ENCODE measurements around the gene ACTN3. TPM values are rescaled to one million over a fixed set of nuclear protein-coding genes. Genes with fewer than 3 reads are reported as not detected.
A peak's percentile ranks its signal among the peaks of the same experiment; 100 is the strongest.
"Not testable (repeated sequence)": the region's sequence is repeated elsewhere in the genome, so short reads cannot be mapped to it uniquely, and the experiment has no call there.

ACTN3 gene
- total RNA-seq, 2 experiments from 2014 or later = 0.06 to 0.12 TPM

GRCh38 chr11:66539170-66539869 is 7.4 kb upstream of the ACTN3 start:
- H3K36me3 Mint-ChIP-seq = peaks cover 2% of the 10 kb centered on the region
- H3K4me1 Mint-ChIP-seq = peaks cover 13% of the 10 kb centered on the region
- DNase-seq = no peak
- H3K4me3 Mint-ChIP-seq = no peak overlapping the region
- no peaks in the 10 kb centered on the region for H3K27me3 Mint-ChIP-seq
- H3K9me3 Mint-ChIP-seq = no peaks in the 10 kb centered on the region
- no peak overlapping the region for H3K27ac Mint-ChIP-seq

GRCh38 chr11:66539870-66540213 is 6.9 kb upstream of the ACTN3 start:
- Mint-ChIP-seq H3K4me1 (peaks cover 15% of the 10 kb centered on the region), H3K27ac (no peak overlapping the region), H3K27me3 (no peaks in the 10 kb centered on the region), H3K9me3 (no peaks in the 10 kb centered on the region), H3K36me3 (peaks cover 2% of the 10 kb centered on the region), H3K4me3 (no peak overlapping the region)
- no peak for DNase-seq

GRCh38 chr11:66540598-66540997 is 6.1 kb upstream of the ACTN3 start:
- not testable (repeated sequence) for H3K36me3 Mint-ChIP-seq, H3K27me3 Mint-ChIP-seq, H3K27ac Mint-ChIP-seq, DNase-seq, H3K4me3 Mint-ChIP-seq, H3K9me3 Mint-ChIP-seq
- peaks cover 19% of the 10 kb centered on the region for H3K4me1 Mint-ChIP-seq

- Mint-ChIP-seq H3K27ac (no peak overlapping the region), H3K9me3 (no peaks in the 10 kb centered on the region), H3K4me3 (no peak overlapping the region), H3K27me3 (no peaks in the 10 kb centered on the region), H3K36me3 (peaks cover 2% of the 10 kb centered on the region), H3K4me1 (peaks cover 21% of the 10 kb centered on the region)
- DNase-seq = no peak
These were observed 4.8 kb upstream of the ACTN3 start for GRCh38 chr11:66541892-66542291.

GRCh38 chr11:66542362-66542761 is 4.3 kb upstream of the ACTN3 start:
- Mint-ChIP-seq H3K4me3 (no peak overlapping the region), H3K27ac (no peak overlapping the region)

GRCh38 chr11:66543263-66544107 is 3.2 kb upstream of the ACTN3 start:
- Mint-ChIP-seq H3K4me3 (peak overlapping the region; percentile 67), H3K36me3 (no peaks in the 10 kb centered on the region), H3K4me1 (peaks cover 21% of the 10 kb centered on the region), H3K27me3 (no peaks in the 10 kb centered on the region), H3K9me3 (no peaks in the 10 kb centered on the region), H3K27ac (peak overlapping the region; percentile 84)
- DNase-seq = peak; percentile 76

More at GRCh38 chr11:66542362-66542761, 4.3 kb upstream of the ACTN3 start:
- no peaks in the 10 kb centered on the region for H3K27me3 Mint-ChIP-seq
- H3K9me3 Mint-ChIP-seq = no peaks in the 10 kb centered on the region
- DNase-seq = no peak
- H3K4me1 Mint-ChIP-seq = peaks cover 21% of the 10 kb centered on the region
- peaks cover under 1% of the 10 kb centered on the region for H3K36me3 Mint-ChIP-seq

- peaks cover 21% of the 10 kb centered on the region for H3K4me1 Mint-ChIP-seq
- peak overlapping the region; percentile 90 for H3K4me3 Mint-ChIP-seq
- H3K27me3 Mint-ChIP-seq, H3K36me3 Mint-ChIP-seq, DNase-seq, H3K9me3 Mint-ChIP-seq: not testable (repeated sequence)
- peak overlapping the region; percentile 69 for H3K27ac Mint-ChIP-seq
These were observed 1.8 kb upstream of the ACTN3 start for GRCh38 chr11:66544952-66545351.

- peaks cover 21% of the 10 kb centered on the region for H3K4me1 Mint-ChIP-seq
- peak within 1 kb of the TSS; percentile 69 for H3K27ac Mint-ChIP-seq
- no peaks in the 10 kb centered on the region for H3K36me3 Mint-ChIP-seq
- DNase-seq = peak; percentile 95
- no peaks in the 10 kb centered on the region for H3K9me3 Mint-ChIP-seq
- peak within 1 kb of the TSS; percentile 90 for H3K4me3 Mint-ChIP-seq
- H3K27me3 Mint-ChIP-seq = no peaks in the 10 kb centered on the region
These were observed 869 bp upstream of the ACTN3 start, which contains the start of gene ZDHHC24 for GRCh38 chr11:66545701-66546367. Gene ZDHHC24, minus strand, starts transcription at chr11:66546048. Its CDS starts 45 bp downstream, at chr11:66546003.

GRCh38 chr11:66546966-66547661 is 411 bp downstream of the ACTN3 start:
- H3K27ac Mint-ChIP-seq = no peak overlapping the region
- no peak for DNase-seq
- H3K4me1 Mint-ChIP-seq = peaks cover 21% of the 10 kb centered on the region
- no peaks in the 10 kb centered on the region for H3K36me3 Mint-ChIP-seq
- no peaks in the 10 kb centered on the region for H3K27me3 Mint-ChIP-seq
- H3K9me3 Mint-ChIP-seq = no peaks in the 10 kb centered on the region
- H3K4me3 Mint-ChIP-seq = peak overlapping the region; percentile 90

- H3K9me3 Mint-ChIP-seq = no peaks in the 10 kb centered on the region
- no peak for DNase-seq
- no peak overlapping the region for H3K27ac Mint-ChIP-seq
- no peaks in the 10 kb centered on the region for H3K36me3 Mint-ChIP-seq
- H3K4me1 Mint-ChIP-seq = peaks cover 21% of the 10 kb centered on the region
- H3K4me3 Mint-ChIP-seq = no peak overlapping the region
- H3K27me3 Mint-ChIP-seq = no peaks in the 10 kb centered on the region
These were observed 933 bp downstream of the ACTN3 start for GRCh38 chr11:66547662-66548009.

GRCh38 chr11:66548041-66548440 is 1.3 kb downstream of the ACTN3 start:
- Mint-ChIP-seq H3K4me1 (peaks cover 20% of the 10 kb centered on the region), H3K9me3 (no peaks in the 10 kb centered on the region), H3K36me3 (no peaks in the 10 kb centered on the region), H3K27ac (no peak overlapping the region), H3K4me3 (no peak overlapping the region), H3K27me3 (no peaks in the 10 kb centered on the region)
- no peak for DNase-seq

- Mint-ChIP-seq H3K36me3 (no peaks in the 10 kb centered on the region), H3K27me3 (no peaks in the 10 kb centered on the region), H3K27ac (no peak overlapping the region), H3K4me3 (no peak overlapping the region), H3K9me3 (no peaks in the 10 kb centered on the region), H3K4me1 (peaks cover 11% of the 10 kb centered on the region)
- DNase-seq = no peak
These were observed 2.3 kb downstream of the ACTN3 start for GRCh38 chr11:66548774-66549630.

- no peak overlapping the region for H3K4me3 Mint-ChIP-seq
- peaks cover 6% of the 10 kb centered on the region for H3K4me1 Mint-ChIP-seq
- H3K27me3 Mint-ChIP-seq = no peaks in the 10 kb centered on the region
- no peak overlapping the region for H3K27ac Mint-ChIP-seq
- no peak for DNase-seq
- H3K9me3 Mint-ChIP-seq = no peaks in the 10 kb centered on the region
- H3K36me3 Mint-ChIP-seq = no peaks in the 10 kb centered on the region
These were observed 3.0 kb downstream of the ACTN3 start for GRCh38 chr11:66549696-66550095.

GRCh38 chr11:66550887-66551286 is 4.2 kb downstream of the ACTN3 start:
- no peak overlapping the region for H3K27ac Mint-ChIP-seq
- no peaks in the 10 kb centered on the region for H3K36me3 Mint-ChIP-seq
- DNase-seq = no peak
- H3K27me3 Mint-ChIP-seq = peaks cover 5% of the 10 kb centered on the region
- H3K4me1 Mint-ChIP-seq = peaks cover 2% of the 10 kb centered on the region
- H3K4me3 Mint-ChIP-seq = no peak overlapping the region
- no peaks in the 10 kb centered on the region for H3K9me3 Mint-ChIP-seq
